ENCODE results near the gene CES4A. TPM values are rescaled to one million over a fixed set of nuclear protein-coding genes. Genes with fewer than 3 reads are reported as not detected.

Gene CES4A
- total RNA-seq, 1 experiment from 2014 or later = 1.9 TPM

DNA sequence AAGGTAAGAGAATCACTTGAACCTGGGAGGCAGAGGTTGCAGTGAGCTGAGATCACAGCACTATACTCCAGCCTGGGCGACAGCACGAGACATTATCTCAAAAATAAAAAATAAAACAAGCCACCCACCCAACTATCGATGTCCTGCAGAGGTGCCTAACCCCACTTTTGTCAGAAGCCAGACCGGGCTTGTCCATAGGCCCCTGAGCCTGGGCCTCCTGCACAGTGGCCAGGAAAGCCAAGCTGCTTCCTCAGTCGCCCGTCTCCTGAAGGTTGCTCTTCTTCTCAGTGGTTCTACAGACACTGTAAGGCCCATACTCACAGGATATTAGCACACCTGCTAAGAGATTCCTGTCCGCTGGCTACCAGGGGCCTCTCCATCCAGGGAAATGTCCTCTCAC lies 41.8 kb upstream of the CES4A start:
- Histone ChIP-seq H2BK120ac (ENCODE audit: low read depth, low read length, poor library complexity, severe bottlenecking) (no peak overlapping the region), H3K79me1 (ENCODE audit: insufficient read depth, low read depth, low read length, poor library complexity, severe bottlenecking) (no peaks in the 10 kb centered on the region), H4K20me1 (ENCODE audit: control insufficient read depth, insufficient read depth, insufficient read length) (no peaks in the 10 kb centered on the region), H2BK12ac (ENCODE audit: insufficient read length, low read depth, low read length) (no peak overlapping the region), H3K4me1 (ENCODE audit: insufficient read depth, low read length) (no peaks in the 10 kb centered on the region), H3K14ac (ENCODE audit: insufficient read depth, low read length) (no peak overlapping the region), H3K9ac (ENCODE audit: extremely low read depth, insufficient read length, low read length) (no peak overlapping the region), H3K4ac (ENCODE audit: low read depth, low read length) (no peak overlapping the region), H2AK5ac (ENCODE audit: insufficient read length, low read length) (no peak overlapping the region), H4K91ac (ENCODE audit: insufficient read length, low read depth, low read length) (no peak overlapping the region), H3T11ph (ENCODE audit: low read length) (no peak overlapping the region), H3K4me2 (ENCODE audit: insufficient read depth, insufficient read length, low read length) (no peak overlapping the region), H3K23ac (ENCODE audit: insufficient read length, low read depth, low read length) (no peak overlapping the region), H2AFZ (ENCODE audit: low read length) (no peak overlapping the region), H3K79me2 (ENCODE audit: insufficient read depth, low read length) (no peaks in the 10 kb centered on the region), H3K27ac (ENCODE audit: insufficient read length, low read depth, low read length) (no peak overlapping the region), H3K27me3 (ENCODE audit: insufficient read depth, low read length) (peaks cover 14% of the 10 kb centered on the region; the same call in 1 of the 2 replicates), H2BK5ac (ENCODE audit: insufficient read length, low read length) (no peak overlapping the region), H3K18ac (ENCODE audit: insufficient read length, low read depth, low read length) (no peak overlapping the region), H4K5ac (ENCODE audit: insufficient read length, low read depth, low read length) (no peak overlapping the region), H3K23me2 (ENCODE audit: insufficient read length, low read depth, low read length, poor library complexity, severe bottlenecking) (no peaks in the 10 kb centered on the region), H2BK15ac (ENCODE audit: low read depth, low read length) (no peak overlapping the region), H3K9me3 (ENCODE audit: control insufficient read depth, low read depth, low read length) (no peaks in the 10 kb centered on the region), H4K8ac (replicated peaks; ENCODE audit: insufficient read length, low read depth, low read length) (no peak overlapping the region), H2BK20ac (ENCODE audit: low read depth, low read length, poor library complexity, severe bottlenecking) (no peak overlapping the region), H3K56ac (ENCODE audit: insufficient read length, low read depth, low read length) (no peak overlapping the region)
- H3K27me3 Mint-ChIP-seq (ENCODE audit: low read depth) = peaks cover 5% of the 10 kb centered on the region
- peaks cover 2 to 4% of the 10 kb centered on the region in 2 experiments; a peak in 2 of 4 replicates for H3K4me1 Mint-ChIP-seq
- H3K36me3 Mint-ChIP-seq (ENCODE audit: insufficient read depth in 1 of 3, low read depth in 3 of 3) = peaks cover 7 to 24% (median 23%) of the 10 kb centered on the region in 3 experiments; a peak in 6 of 7 replicates
- no CpG with 5 or more reads among the region's 7 CpGs for WGBS (ENCODE audit: extremely low coverage, insufficient read length, low lambda C conversion rate)
- peaks cover 4% of the 10 kb centered on the region in 2 experiments; a peak in 3 of 5 replicates for H3K9me3 Mint-ChIP-seq
- TF ChIP-seq, protein P1, sequence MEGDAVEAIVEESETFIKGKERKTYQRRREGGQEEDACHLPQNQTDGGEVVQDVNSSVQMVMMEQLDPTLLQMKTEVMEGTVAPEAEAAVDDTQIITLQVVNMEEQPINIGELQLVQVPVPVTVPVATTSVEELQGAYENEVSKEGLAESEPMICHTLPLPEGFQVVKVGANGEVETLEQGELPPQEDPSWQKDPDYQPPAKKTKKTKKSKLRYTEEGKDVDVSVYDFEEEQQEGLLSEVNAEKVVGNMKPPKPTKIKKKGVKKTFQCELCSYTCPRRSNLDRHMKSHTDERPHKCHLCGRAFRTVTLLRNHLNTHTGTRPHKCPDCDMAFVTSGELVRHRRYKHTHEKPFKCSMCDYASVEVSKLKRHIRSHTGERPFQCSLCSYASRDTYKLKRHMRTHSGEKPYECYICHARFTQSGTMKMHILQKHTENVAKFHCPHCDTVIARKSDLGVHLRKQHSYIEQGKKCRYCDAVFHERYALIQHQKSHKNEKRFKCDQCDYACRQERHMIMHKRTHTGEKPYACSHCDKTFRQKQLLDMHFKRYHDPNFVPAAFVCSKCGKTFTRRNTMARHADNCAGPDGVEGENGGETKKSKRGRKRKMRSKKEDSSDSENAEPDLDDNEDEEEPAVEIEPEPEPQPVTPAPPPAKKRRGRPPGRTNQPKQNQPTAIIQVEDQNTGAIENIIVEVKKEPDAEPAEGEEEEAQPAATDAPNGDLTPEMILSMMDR (conservative IDR thresholded peaks at IDR 0.05) = no peak
- DNase-seq = no peak
- no peak overlapping the region for H3K4me3 Mint-ChIP-seq
- no peak overlapping the region for H3K27ac Mint-ChIP-seq

All from H9 (cell line).